OCI-LY7 (cell line): ENCODE data around the gene TGM5. TPM values are rescaled to one million over a fixed set of nuclear protein-coding genes. Genes with fewer than 3 reads are reported as not detected.

Experiments used
- BruUV-seq: library from RNA; stranded (reverse); fragments of 400-500 nt; replicated peaks from 2 replicates; lab custom pipeline; 2021; lab: Mats Ljungman, UMichigan
- CTCF ChIA-PET: fragments of 300-600 bp; sonication (Branson Sonifier 250); formaldehyde crosslinking; loops from one replicate; lab custom pipeline; 2022; ENCODE audit warnings: antibody characterized with exemption; ENCODE audit not compliant: unreplicated experiment; lab: Charles Lee
- POLR2A ChIA-PET: fragments of 300-600 bp; sonication (Branson Sonifier 250); formaldehyde crosslinking; loops from one replicate; lab custom pipeline; 2022; ENCODE audit warnings: antibody characterized with exemption; lab: Charles Lee
- DNase-seq: peaks from one replicate; pipeline ENCODE4 v3.0.0-alpha.2; 2015; ENCODE audit warnings: low spot score
- H2AFZ ChIP-seq: fragments of 200-600 bp; sonication (generic), shearing (Covaris generic); 2 replicates; pipeline ENCODE4 v1.6.1; 2014; ENCODE audit warnings: mild to moderate bottlenecking, antibody characterized with exemption, low read length, moderate library complexity
- H3K27ac ChIP-seq: fragments of 200-600 bp; sonication (generic); 2 replicates; pipeline ENCODE4 v1.5.1; 2014; ENCODE audit warnings: mixed run types, low read depth, mild to moderate bottlenecking, moderate library complexity, low read length, inconsistent platforms; ENCODE audit not compliant: poor library complexity, severe bottlenecking
- H3K36me3 ChIP-seq: fragments of 200-600 bp; sonication (generic); 2 replicates; pipeline ENCODE4 v1.6.1; 2014; ENCODE audit warnings: mild to moderate bottlenecking, antibody characterized with exemption, low read length, moderate library complexity, mixed read lengths; ENCODE audit not compliant: insufficient read depth
- H3K4me1 ChIP-seq: fragments of 200-600 bp; sonication (generic); 2 replicates; pipeline ENCODE4 v1.5.1; 2014; ENCODE audit warnings: mild to moderate bottlenecking, low read length; ENCODE audit not compliant: insufficient read depth, poor library complexity, severe bottlenecking
- H3K4me2 ChIP-seq: fragments of 200-600 bp; sonication (generic); 2 replicates; pipeline ENCODE4 v1.6.1; 2014; ENCODE audit warnings: mild to moderate bottlenecking, low read length
- H3K4me3 ChIP-seq: fragments of 200-600 bp; sonication (generic); 2 replicates; pipeline ENCODE4 v1.5.1; 2014; ENCODE audit warnings: mild to moderate bottlenecking, low read depth, low read length; ENCODE audit not compliant: poor library complexity, severe bottlenecking
- H3K79me2 ChIP-seq: fragments of 200-600 bp; sonication (generic); 2 replicates; pipeline ENCODE4 v1.6.1; 2016; ENCODE audit warnings: low read depth, mild to moderate bottlenecking, low read length, moderate library complexity, mixed read lengths; ENCODE audit not compliant: insufficient read depth
- H3K9me2 ChIP-seq: fragments of 200-600 bp; sonication (generic); 2 replicates; pipeline ENCODE4 v1.6.1; 2016; ENCODE audit warnings: mild to moderate bottlenecking, low read length, mixed read lengths; ENCODE audit not compliant: insufficient read depth
- H3K9me3 ChIP-seq: fragments of 200-600 bp; sonication (generic); 2 replicates; pipeline ENCODE4 v1.6.1; 2014; ENCODE audit warnings: mild to moderate bottlenecking, mixed run types, low read length, mixed read lengths
- H4K20me1 ChIP-seq: fragments of 200-600 bp; sonication (generic); 2 replicates; pipeline ENCODE4 v1.6.1; 2014; ENCODE audit warnings: mild to moderate bottlenecking, antibody characterized with exemption, low read length, moderate library complexity, mixed read lengths; ENCODE audit not compliant: insufficient read depth
- EZH2phosphoT487 ChIP-seq: fragments of 200-600 bp; sonication (generic); IDR thresholded peaks from 2 replicates; pipeline ENCODE4 v1.6.1; 2018; ENCODE audit warnings: low read depth, borderline replicate concordance, mild to moderate bottlenecking, mixed run types, antibody characterized with exemption, low read length, moderate library complexity, mixed read lengths
- intact Hi-C: fragments of 100-400 bp; cut with micrococcal nuclease; formaldehyde crosslinking; loops from one replicate; pipeline ENCODE4 v1.10.0; 2022; ENCODE audit not compliant: unreplicated experiment
- total RNA-seq, 2 experiments: library from RNA; depleted of rRNA in 1 of 2; stranded (reverse); fragments of >200 nt in 1 of 2; shearing (Covaris generic) in 1 of 2; gene quantifications; 2 replicates each; pipeline ENCODE4 v1.2.3, GENCODE V29; 2014 to 2022
- TF ChIP-seq, protein P1 (sequence below): fragments of 200-600 bp; sonication (generic); conservative IDR thresholded peaks from 2 replicates; pipeline ENCODE4 v1.5.1; 2014; ENCODE audit warnings: mild to moderate bottlenecking, antibody characterized with exemption, low read length, moderate library complexity, mixed read lengths

TGM5 gene
- total RNA-seq, 2 experiments from 2014 or later, result not detected

DNA sequence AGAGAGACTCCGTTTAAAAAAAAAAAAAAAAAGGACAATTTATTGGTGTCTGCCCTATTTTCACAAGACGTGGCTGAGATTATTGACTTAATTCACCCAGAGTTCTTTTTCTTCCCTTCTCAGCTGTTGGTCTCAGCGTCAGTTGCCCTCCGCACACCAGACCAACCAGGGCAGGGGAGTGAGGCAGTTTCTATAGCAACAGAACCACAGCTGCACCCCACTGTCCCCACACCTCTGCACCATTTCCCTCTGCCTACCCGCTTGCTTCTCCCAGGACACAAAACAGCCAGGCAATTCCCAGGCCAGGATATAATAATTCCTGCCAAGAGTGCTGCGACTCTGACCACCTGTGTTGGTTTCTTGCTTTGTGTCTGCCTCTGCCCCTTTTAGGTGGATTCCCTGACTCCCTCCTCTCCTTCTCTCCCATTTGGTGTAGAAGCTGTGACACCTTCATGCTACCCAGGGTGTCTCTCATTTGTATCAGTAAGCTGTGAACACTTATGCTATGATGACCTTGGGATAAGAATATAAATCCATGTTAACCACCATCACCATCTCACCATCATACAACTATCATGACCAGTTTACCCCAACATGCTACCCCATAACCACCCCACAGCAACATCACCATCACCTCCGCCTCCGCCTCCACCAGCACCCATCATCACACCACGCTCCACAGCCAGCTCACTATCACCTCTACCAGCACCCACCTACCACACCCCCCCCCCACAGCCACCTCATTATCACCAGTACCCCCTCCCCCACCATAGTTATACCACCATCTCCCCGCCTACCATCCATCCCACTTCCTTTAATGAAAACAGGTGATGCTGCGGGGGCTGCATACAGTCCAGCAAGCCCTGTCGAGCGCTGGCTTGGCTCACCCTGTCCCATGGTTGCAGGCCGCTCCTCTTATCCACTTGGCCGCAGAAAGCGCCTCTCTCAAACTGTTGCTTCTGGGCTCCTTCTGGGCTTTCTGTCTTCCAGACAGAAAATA, 46.5 kb downstream of the TGM5 start:
- TF ChIP-seq, protein P1, sequence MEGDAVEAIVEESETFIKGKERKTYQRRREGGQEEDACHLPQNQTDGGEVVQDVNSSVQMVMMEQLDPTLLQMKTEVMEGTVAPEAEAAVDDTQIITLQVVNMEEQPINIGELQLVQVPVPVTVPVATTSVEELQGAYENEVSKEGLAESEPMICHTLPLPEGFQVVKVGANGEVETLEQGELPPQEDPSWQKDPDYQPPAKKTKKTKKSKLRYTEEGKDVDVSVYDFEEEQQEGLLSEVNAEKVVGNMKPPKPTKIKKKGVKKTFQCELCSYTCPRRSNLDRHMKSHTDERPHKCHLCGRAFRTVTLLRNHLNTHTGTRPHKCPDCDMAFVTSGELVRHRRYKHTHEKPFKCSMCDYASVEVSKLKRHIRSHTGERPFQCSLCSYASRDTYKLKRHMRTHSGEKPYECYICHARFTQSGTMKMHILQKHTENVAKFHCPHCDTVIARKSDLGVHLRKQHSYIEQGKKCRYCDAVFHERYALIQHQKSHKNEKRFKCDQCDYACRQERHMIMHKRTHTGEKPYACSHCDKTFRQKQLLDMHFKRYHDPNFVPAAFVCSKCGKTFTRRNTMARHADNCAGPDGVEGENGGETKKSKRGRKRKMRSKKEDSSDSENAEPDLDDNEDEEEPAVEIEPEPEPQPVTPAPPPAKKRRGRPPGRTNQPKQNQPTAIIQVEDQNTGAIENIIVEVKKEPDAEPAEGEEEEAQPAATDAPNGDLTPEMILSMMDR, result no peak
- no peak for TF ChIP-seq EZH2phosphoT487
- Histone ChIP-seq H3K4me3 (no peak overlapping the region), H3K4me1 (no peaks in the 10 kb centered on the region), H3K79me2 (no peaks in the 10 kb centered on the region), H3K9me3 (no peaks in the 10 kb centered on the region), H3K4me2 (no peak overlapping the region), H4K20me1 (no peaks in the 10 kb centered on the region), H2AFZ (no peak overlapping the region), H3K9me2 (no peaks in the 10 kb centered on the region), H3K27ac (no peak overlapping the region), H3K36me3 (no peaks in the 10 kb centered on the region)
- ChIA-PET CTCF (no interaction called here), POLR2A (no interaction called here)
- intact Hi-C loops, result no loop called here
- no peak for DNase-seq
- no TSS peak for BruUV-seq

DNA sequence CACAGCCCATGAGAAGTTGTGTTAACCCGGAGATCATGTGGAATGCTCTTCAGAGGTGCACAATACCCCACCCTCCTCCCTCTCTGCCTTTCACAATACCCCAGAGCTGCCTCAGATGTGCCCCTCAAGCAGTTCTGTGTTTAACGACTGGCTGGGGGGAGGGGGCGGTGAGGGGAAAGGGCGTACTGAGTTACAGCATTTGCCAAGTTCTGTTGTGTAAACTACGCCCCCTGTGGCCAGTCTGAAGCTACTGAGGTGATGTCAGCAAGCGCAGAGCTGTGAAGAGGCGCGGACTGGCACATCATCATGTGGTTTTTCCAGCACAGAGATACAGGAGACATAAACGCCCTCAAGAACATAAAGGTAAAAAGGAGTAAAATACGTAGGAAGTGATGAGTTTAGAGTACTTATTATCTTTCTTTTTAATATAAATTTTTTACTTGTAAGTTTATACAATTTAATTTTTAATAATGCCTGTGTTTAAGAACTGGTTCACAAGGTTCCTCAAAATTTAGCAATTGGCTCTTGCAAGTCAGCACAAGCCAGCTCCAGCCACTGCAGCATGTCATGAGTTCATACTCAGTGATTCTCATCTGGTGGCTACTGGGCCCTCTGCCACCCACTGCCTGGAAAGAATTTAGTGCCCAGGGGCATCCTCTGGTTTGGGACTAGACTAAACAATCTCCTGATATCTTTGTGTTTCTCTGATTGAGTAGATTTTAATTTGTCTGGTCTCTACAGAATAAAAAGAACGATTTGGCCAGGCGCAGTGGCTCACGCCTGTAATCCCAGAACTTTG, 47.6 kb downstream of the TGM5 start:
- Histone ChIP-seq H3K4me2 (no peak overlapping the region), H3K79me2 (no peaks in the 10 kb centered on the region), H3K4me3 (no peak overlapping the region), H3K9me3 (no peaks in the 10 kb centered on the region), H3K4me1 (no peaks in the 10 kb centered on the region), H4K20me1 (no peaks in the 10 kb centered on the region), H3K27ac (no peak overlapping the region), H3K36me3 (no peaks in the 10 kb centered on the region), H3K9me2 (no peaks in the 10 kb centered on the region), H2AFZ (no peak overlapping the region)
- intact Hi-C loops, result no loop called here
- BruUV-seq, result no TSS peak
- peak; percentile 6 for DNase-seq
- ChIA-PET POLR2A (no interaction called here), CTCF (no interaction called here)
- TF ChIP-seq, protein P1, result peak; percentile 38; the same call in 1 of the 2 replicates
- TF ChIP-seq EZH2phosphoT487, result no peak
